ENCODE measurements around the gene EEPD1.

The EEPD1 gene

GRCh38 chr7:36283181-36283580 lies 130.1 kb downstream of the EEPD1 start:
- no peak for FAIRE-seq

DNA sequence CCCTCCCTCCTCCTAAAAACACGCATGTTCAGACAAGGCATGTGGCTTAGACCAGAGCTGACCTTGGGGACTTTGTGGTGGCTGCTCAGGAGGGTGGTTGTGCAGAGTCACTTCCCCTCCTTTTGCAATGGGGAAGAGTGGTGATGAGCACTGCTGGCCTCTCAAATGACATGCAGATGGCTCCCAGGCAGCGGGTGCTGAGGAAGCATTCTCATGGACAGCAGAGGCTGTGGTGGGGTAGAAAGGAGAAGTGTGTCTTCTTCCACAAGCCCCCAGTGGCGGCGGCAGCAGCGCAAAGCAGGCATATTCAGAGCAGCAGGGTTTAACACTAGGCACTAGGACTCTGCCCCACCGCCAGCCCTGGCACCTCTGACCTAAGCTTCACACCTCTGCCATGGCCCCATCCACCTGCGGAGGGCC lies 130.7 kb downstream of the EEPD1 start:
- FAIRE-seq, result no peak

- FAIRE-seq, result no peak
These were observed 131.5 kb downstream of the EEPD1 start for GRCh38 chr7:36284456-36285090.

GRCh38 chr7:36285276-36285675 lies 132.2 kb downstream of the EEPD1 start:
- no peak for FAIRE-seq

- FAIRE-seq, result no peak
These were observed 133.2 kb downstream of the EEPD1 start for GRCh38 chr7:36286226-36286625.

- FAIRE-seq, result no peak
These were observed 133.6 kb downstream of the EEPD1 start for GRCh38 chr7:36286688-36287087.

DNA sequence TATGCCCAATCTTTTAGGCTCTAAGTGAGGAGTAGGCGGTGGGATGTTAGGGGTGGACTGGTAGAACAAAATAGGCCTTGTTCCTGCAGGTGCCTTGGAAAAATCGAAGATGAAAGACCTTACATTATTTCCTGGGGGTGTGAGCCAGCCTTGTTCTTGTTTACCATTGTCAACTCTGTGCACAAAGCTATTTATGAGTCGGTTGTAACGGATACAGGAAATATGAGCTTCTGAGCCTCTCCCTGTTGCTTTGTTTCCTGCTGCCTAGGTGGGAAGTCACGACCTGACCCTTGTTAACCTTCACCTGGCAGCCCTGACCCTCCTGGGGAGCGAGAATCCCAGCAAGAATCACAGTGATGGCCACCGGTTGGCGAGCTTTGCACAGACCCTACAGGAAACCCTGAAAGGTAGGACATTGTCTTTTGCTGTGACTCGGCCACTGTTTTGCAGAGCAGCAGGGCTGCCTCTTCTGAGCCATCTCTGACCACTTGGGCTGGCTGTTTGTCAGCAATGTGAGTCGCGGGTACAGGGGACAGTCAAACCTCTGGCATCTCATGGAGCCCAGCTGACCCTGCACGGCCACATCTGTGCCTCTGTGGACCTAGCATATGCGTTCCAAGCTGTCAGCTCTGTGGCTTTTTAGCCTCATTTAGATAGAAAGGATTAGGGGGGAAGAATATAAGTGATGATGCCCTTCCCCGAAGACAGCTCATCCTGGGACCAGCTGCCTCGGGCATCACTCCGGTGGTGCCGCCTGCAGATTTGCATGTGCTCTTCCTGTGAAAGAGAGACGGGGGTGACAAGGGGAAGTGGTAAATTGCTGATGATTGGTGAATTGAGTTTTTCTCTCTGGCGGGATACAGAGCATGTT lies 134.6 kb downstream of the EEPD1 start:
- FAIRE-seq, result no peak

GRCh38 chr7:36288501-36288900 lies 135.4 kb downstream of the EEPD1 start:
- FAIRE-seq, result no peak

DNA sequence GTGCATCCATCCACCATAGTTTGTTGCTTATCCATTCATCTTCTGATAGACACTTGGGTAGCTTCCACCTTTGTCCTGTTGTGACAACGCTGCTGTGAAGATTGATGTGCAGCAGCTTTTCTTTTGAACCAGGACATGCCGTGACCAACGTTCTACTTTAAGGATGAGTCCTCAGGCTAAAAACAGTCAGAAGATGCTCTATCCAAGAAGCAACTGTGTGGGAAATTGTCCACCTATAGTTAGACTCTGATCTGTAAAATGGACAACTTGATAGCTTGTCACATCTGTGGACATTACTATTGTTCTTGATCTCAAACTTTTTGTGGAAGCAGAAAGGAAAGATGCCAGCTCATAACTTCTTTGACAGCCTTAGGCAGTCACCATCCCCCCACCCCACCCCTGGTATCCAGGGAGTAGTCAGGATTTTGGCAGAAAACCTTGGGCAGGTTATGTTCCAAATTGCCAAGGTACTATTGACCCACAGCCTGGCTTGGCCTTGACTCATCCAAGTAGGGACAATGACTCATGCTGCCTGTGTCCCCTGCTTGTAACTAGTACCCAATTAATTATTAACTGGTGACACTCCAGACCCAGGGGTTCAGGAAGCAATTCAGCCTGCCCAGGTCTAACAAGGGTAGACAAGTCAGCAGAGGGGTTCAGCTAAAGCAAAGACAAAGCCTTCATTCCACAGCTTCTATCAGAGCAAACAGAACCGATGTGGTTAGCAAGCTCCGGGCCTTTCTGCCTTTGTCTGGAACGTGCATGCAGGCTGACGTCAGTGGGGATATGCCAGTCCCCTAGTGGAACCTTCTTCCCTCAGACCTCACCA lies 137.0 kb downstream of the EEPD1 start:
- peak; percentile 65 for FAIRE-seq

GRCh38 chr7:36291387-36292316 lies 138.6 kb downstream of the EEPD1 start:
- peak; percentile 81 for FAIRE-seq

GRCh38 chr7:36295090-36295489 lies 142.0 kb downstream of the EEPD1 start:
- no peak for FAIRE-seq

DNA sequence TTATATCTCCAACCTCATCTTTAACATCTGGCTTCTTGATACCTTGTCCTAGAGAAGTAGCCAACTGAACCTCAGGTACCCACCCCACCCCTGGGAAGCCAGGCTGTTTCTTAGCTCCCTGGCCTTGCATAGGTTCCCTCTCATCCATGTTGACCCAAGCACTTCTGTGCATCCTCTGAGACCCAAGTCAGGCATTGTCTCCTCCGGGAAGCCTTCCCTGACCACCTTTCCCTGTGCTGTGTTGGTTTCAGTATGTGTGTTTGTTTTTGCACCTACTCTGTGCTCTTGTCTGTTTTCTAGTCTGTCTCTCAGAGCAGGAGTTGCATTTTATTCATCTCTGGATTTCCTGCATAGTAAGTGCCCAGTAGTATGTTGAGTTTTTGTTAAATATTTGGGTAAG lies 143.2 kb downstream of the EEPD1 start:
- FAIRE-seq, result no peak

GRCh38 chr7:36297364-36298009 lies 144.4 kb downstream of the EEPD1 start:
- no peak for FAIRE-seq

GRCh38 chr7:36298106-36298505 lies 145.1 kb downstream of the EEPD1 start:
- FAIRE-seq, result no peak

- no peak for FAIRE-seq
These were observed 146.2 kb downstream of the EEPD1 start for GRCh38 chr7:36299223-36299774.

GRCh38 chr7:36299823-36300341 lies 146.8 kb downstream of the EEPD1 start:
- no peak for FAIRE-seq

DNA sequence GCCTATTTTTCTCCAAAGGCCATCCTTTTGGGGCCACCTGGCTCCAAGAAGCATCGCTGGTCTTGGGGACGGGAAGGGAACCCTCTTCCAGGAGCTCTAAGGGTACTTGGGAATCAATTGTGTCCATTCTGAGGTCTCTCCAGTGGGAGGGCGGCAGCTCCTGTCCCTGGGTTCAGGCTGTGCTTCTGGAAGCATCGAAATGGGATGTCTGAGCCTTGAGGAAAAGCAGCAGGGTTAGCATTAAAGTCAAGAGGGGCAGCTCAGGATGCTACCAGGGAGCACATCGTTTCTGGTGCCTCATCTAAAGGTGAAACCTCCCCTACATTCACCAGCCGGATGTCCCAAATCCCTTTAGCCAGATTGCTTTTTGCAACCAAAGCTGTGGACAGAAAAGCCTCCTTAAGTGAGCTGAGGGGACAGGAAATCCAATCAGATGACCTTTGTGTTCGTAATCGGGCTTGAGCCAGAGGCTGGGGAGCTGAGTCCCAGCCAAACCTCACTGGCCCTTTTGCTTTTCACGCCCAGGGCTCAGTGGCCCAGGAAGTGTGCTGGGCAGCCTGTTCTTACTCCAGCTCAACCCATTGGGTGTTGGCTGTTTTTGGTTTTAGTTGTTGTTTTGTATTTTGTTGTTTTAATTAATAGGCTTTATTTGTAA lies 147.8 kb downstream of the EEPD1 start:
- FAIRE-seq, result no peak

DNA sequence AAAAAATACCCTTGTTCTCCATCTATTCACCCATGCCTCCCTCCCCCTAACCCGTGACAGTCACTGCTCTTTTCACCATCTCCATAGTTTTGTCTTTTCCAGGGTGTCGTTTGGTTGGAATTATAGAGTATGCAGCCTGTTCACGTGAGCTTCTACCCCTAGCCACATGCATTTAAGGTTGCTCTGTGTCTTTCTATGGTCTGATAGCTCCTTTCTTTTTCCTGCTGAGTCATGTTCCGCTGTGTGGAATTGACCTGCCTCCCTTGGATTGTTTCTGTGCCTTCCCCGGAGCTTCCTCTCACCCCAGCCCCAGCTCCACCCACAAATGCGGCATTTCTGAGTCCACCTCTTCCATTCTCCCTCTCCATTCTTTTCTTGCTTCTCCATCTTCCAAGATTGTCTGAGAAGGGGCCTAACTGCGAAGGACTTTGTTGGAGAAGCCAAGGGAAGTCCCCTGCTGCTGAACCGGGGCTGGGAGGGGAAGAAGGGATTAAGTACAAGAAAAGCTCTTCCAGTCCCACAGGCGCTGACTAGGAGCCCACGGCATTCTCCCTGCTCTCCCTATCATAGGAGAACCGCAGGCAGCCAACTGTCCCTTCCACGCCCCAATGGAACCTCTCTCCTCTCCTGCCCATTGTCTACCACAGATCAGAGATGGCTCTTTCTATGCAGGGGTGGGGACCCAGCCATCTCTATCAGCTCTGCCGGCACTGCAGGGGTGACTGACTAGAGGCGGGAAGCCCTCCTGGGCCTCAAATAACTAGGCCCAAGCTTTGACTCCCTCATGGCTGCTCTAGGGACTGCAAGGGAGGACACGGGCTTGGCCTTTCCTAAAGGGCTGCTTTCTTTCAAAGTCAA lies 149.1 kb downstream of the EEPD1 start:
- no peak for FAIRE-seq

Data from islet of Langerhans (tissue), 1 donor.